ENCODE results near the gene FAM229A.

DNA sequence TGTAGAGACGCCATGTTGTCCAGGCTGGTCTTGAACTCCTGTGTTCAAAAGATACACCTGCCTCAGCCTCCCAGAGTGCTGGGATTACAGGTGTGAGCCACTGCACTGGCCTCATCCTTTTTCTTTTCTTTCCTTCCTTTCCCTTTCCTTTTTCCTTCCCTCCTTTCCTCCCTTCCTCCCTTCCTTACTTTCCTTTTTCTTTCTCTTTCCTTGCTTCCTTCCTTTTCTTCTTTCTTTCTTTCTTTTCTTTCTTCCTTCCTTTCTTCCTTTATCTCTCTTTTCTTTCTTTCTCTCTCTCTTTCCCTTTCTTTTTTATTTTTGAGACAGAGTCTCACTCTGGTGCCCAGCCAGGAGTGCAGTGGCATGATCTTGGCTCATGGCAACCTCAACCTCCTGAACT, 5.8 kb downstream of the FAM229A start:
- TF ChIP-seq, protein P1, sequence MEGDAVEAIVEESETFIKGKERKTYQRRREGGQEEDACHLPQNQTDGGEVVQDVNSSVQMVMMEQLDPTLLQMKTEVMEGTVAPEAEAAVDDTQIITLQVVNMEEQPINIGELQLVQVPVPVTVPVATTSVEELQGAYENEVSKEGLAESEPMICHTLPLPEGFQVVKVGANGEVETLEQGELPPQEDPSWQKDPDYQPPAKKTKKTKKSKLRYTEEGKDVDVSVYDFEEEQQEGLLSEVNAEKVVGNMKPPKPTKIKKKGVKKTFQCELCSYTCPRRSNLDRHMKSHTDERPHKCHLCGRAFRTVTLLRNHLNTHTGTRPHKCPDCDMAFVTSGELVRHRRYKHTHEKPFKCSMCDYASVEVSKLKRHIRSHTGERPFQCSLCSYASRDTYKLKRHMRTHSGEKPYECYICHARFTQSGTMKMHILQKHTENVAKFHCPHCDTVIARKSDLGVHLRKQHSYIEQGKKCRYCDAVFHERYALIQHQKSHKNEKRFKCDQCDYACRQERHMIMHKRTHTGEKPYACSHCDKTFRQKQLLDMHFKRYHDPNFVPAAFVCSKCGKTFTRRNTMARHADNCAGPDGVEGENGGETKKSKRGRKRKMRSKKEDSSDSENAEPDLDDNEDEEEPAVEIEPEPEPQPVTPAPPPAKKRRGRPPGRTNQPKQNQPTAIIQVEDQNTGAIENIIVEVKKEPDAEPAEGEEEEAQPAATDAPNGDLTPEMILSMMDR (IDR thresholded peaks at IDR 0.05) = no peak
- no peak for TF ChIP-seq POLR2A (IDR thresholded peaks at IDR 0.05)

All from esophagus squamous epithelium (tissue), 4 donors.